A549 (cell line): ENCODE results near the gene CALML3. TPM values are rescaled to one million over a fixed set of nuclear protein-coding genes. Genes with fewer than 3 reads are reported as not detected.

Source experiments
- ATAC-seq, 2 experiments: fragments of 200-7000 bp in 1 of 2; fragments of >200 bp in 1 of 2; cut with Nextera tagmentation in 1 of 2; cut with Tn5 transposase in 1 of 2; 3 replicates each; pipeline versions ENCODE4 v1.8.0 to v1.9.1; 2018 to 2020; ENCODE audit warnings: mild to moderate bottlenecking in 1 of 2, moderate library complexity in 1 of 2
- CTCF ChIA-PET: fragments of 300-600 bp; sonication (Branson Sonifier 250); formaldehyde crosslinking; extraction: SDS; loops from one replicate; lab custom pipeline; 2021; ENCODE audit warnings: antibody characterized with exemption, inconsistent platforms; lab: Yijun Ruan, JAX
- POLR2A ChIA-PET: fragments of 350-600 bp; formaldehyde crosslinking; extraction: SDS; loops from one replicate; lab custom pipeline; 2021; ENCODE audit warnings: antibody characterized with exemption, inconsistent platforms; lab: Yijun Ruan, JAX
- DNase-seq, 2 experiments: peaks; one replicate each; pipeline versions ENCODE4 v3.0.0 to v3.0.0-alpha.2; 2011 to 2016; ENCODE audit warnings: low read depth in 1 of 2, low spot score in 1 of 2
- FAIRE-seq: peaks from 2 replicates; lab custom pipeline; 2011; peaks lifted over from hg19 to GRCh38; lab: Jason Lieb, UNC
- H3K27ac ChIP-seq, 2 experiments: fragments of >200 bp; sonication (Bioruptor Twin); formaldehyde crosslinking; 3 replicates each; pipeline ENCODE4 v1.5.1; 2016 to 2017
- H3K4me1 ChIP-seq: fragments of >200 bp; sonication (Bioruptor Twin); formaldehyde crosslinking; 3 replicates; pipeline ENCODE4 v1.6.1; 2016
- H3K4me2 ChIP-seq: fragments of >200 bp; sonication (Bioruptor Twin); formaldehyde crosslinking; 3 replicates; pipeline ENCODE4 v1.6.1; 2016
- H3K4me3 ChIP-seq: fragments of >200 bp; sonication (Bioruptor Twin); formaldehyde crosslinking; 3 replicates; pipeline ENCODE4 v1.5.1; 2016
- H3K9me3 ChIP-seq: fragments of >200 bp; sonication (Bioruptor Twin); formaldehyde crosslinking; 3 replicates; pipeline ENCODE4 v1.6.1; 2016
- BCL3 ChIP-seq: fragments of >200 bp; sonication (Bioruptor Twin); formaldehyde crosslinking; IDR thresholded peaks from 3 replicates; pipeline ENCODE4 v1.6.1; 2016
- CHD4 ChIP-seq: fragments of 200-600 bp; sonication (generic); IDR thresholded peaks from 2 replicates; pipeline ENCODE4 v1.6.1; 2016; ENCODE audit warnings: antibody characterized with exemption, mild to moderate bottlenecking, borderline replicate concordance
- EHF ChIP-seq: fragments of 250-450 bp; sonication (Bioruptor Pico); IDR thresholded peaks from 2 replicates; pipeline ENCODE4 v1.5.0; 2020; ENCODE audit warnings: mild to moderate bottlenecking
- EHMT2 ChIP-seq: fragments of 200-600 bp; sonication (generic); IDR thresholded peaks from 2 replicates; pipeline ENCODE4 v1.6.1; 2016; ENCODE audit warnings: antibody characterized with exemption, low read depth, mild to moderate bottlenecking, moderate library complexity
- ELK1 ChIP-seq: fragments of 150-350 bp; IDR thresholded peaks from 2 replicates; pipeline ENCODE4 v1.6.1; 2014; ENCODE audit warnings: low read depth, mild to moderate bottlenecking, low read length
- EP300 ChIP-seq, 2 experiments: fragments of >200 bp; sonication (Bioruptor Twin); formaldehyde crosslinking; IDR thresholded peaks; 2 replicates in 1 of 2; 3 replicates in 1 of 2; pipeline ENCODE4 v1.6.1; 2016 to 2017
- ESRRA ChIP-seq: fragments of 150-350 bp; IDR thresholded peaks from 2 replicates; pipeline ENCODE4 v1.6.1; 2014; ENCODE audit warnings: mild to moderate bottlenecking, low read length, borderline replicate concordance
- FOSL2 ChIP-seq, 2 experiments: fragments of 450-650 bp in 1 of 2; fragments of >200 bp in 1 of 2; sonication (Bioruptor Twin) in 1 of 2; formaldehyde crosslinking; IDR thresholded peaks; 2 replicates each; pipeline versions ENCODE4 v1.5.0 to v1.6.1; 2016 to 2020; ENCODE audit warnings: mild to moderate bottlenecking in 1 of 2, moderate library complexity in 1 of 2
- JUN ChIP-seq, 2 experiments: fragments of >200 bp; sonication (Bioruptor Twin); formaldehyde crosslinking; IDR thresholded peaks; 2 replicates in 1 of 2; 3 replicates in 1 of 2; pipeline ENCODE4 v1.6.1; 2016 to 2017
- KDM5A ChIP-seq: fragments of 200-600 bp; sonication (generic); IDR thresholded peaks from 2 replicates; pipeline ENCODE4 v1.6.1; 2016; ENCODE audit warnings: antibody characterized with exemption, mild to moderate bottlenecking
- NFE2L2 ChIP-seq: fragments of 150-350 bp; conservative IDR thresholded peaks from 2 replicates; pipeline ENCODE4 v1.6.1; 2014; ENCODE audit warnings: low read length
- NR3C1 ChIP-seq: fragments of >200 bp; sonication (Bioruptor Twin); formaldehyde crosslinking; IDR thresholded peaks from 3 replicates; pipeline ENCODE4 v1.6.1; 2017
- RAD21 ChIP-seq, 2 experiments: fragments of >200 bp in 1 of 2; sonication (Bioruptor Twin) in 1 of 2; formaldehyde crosslinking in 1 of 2; IDR thresholded peaks in 1 of 2; conservative IDR thresholded peaks in 1 of 2; 2 replicates in 1 of 2; 3 replicates in 1 of 2; pipeline ENCODE4 v1.6.1; 2012 to 2018; ENCODE audit warnings: inconsistent platforms in 1 of 2
- ZSCAN20 ChIP-seq: fragments of 250-450 bp; sonication (Bioruptor Pico); IDR thresholded peaks from 2 replicates; pipeline ENCODE4 v1.8.0; 2022; ENCODE audit warnings: mild to moderate bottlenecking, moderate library complexity
- WGBS: methylation state at CpG from one replicate; pipeline ENCODE4 v1.1.6; 2017; ENCODE audit errors: missing lambda C conversion rate; 5-methylcytosine and 5-hydroxymethylcytosine counted together
- polyA plus RNA-seq, 4 experiments: library from polyadenylated mRNA; depleted of rRNA in 3 of 4; stranded (reverse); fragments of >200 nt; fragmentation: RNase III in 1 of 4; extraction: RNeasy Plus Mini Kit Qiagen cat#74134 plus additional on column Dnase treatment in 1 of 4; gene quantifications; 2 replicates in 3 of 4; 3 replicates in 1 of 4; pipeline ENCODE4 v1.2.3, GENCODE V29; 2011 to 2017
- TF ChIP-seq, protein P1 (sequence below): IDR thresholded peaks from 2 replicates; pipeline ENCODE4 v1.6.1; 2012; ENCODE audit warnings: low read depth, borderline replicate concordance
- TF ChIP-seq, protein P2 (sequence below): fragments of 450-650 bp; IDR thresholded peaks from 2 replicates; pipeline ENCODE4 v1.6.1; 2014; ENCODE audit warnings: antibody characterized with exemption
- TF ChIP-seq, protein P3 (sequence below): fragments of >200 bp; sonication (Bioruptor Twin); formaldehyde crosslinking; IDR thresholded peaks from 2 replicates; pipeline ENCODE4 v1.6.1; 2016

The CALML3 gene
- polyA plus RNA-seq, 2 of the 4 experiments (the other 2 are of a cell fraction), result not detected

GRCh38 chr10:5550250-5550545 lies 25.4 kb downstream of the CALML3 start:
- TF ChIP-seq ELK1, result no peak
- no peak for TF ChIP-seq EHF (CRISPR knock-in tag)
- TF ChIP-seq ESRRA, result no peak
- TF ChIP-seq KDM5A, result no peak
- TF ChIP-seq EHMT2, result no peak
- no peak for TF ChIP-seq ZSCAN20 (CRISPR knock-in tag)
- H3K9me3 ChIP-seq, result no peaks in the 10 kb centered on the region
- ATAC-seq (no peak), DNase-seq (no peak), FAIRE-seq (no peak)
- H3K4me2 ChIP-seq, result no peak overlapping the region; the same call in 2 of the 3 replicates
- peaks cover 71% of the 10 kb centered on the region for H3K4me1 ChIP-seq
- WGBS, result 80% methylated on average over 1 of the region's 1 CpG
- no peak overlapping the region for H3K4me3 ChIP-seq
- peak overlapping the region; percentile 92 to 96 for H3K27ac ChIP-seq
- POLR2A ChIA-PET, result interaction anchor here (4.3 kb wide), 1 partner anchor 104 kb away, joined by 43 read pairs; no protein-coding TSS in a partner anchor
- CTCF ChIA-PET, result interaction anchor here (3.1 to 6.4 kb wide), 3 partner anchors 9 to 107 kb away, joined by 17 to 77 read pairs (median 24); no protein-coding TSS in a partner anchor

- H3K9me3 ChIP-seq, result no peaks in the 10 kb centered on the region
- no peak overlapping the region for H3K4me3 ChIP-seq
- peaks cover 64% of the 10 kb centered on the region for H3K4me1 ChIP-seq
- no peak overlapping the region for H3K4me2 ChIP-seq
- H3K27ac ChIP-seq, result peak overlapping the region; percentile 92 to 96
- 84% methylated on average over 17 of the region's 17 CpGs for WGBS
- FAIRE-seq (no peak), ATAC-seq (no peak), DNase-seq (no peak)
- ChIA-PET POLR2A (no interaction called here), CTCF (interaction anchor here (3.1 to 6.4 kb wide), 3 partner anchors 8 to 108 kb away, joined by 17 to 77 read pairs (median 24); no protein-coding TSS in a partner anchor)
- TF ChIP-seq, protein P1, sequence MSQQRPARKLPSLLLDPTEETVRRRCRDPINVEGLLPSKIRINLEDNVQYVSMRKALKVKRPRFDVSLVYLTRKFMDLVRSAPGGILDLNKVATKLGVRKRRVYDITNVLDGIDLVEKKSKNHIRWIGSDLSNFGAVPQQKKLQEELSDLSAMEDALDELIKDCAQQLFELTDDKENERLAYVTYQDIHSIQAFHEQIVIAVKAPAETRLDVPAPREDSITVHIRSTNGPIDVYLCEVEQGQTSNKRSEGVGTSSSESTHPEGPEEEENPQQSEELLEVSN, result no peak
- TF ChIP-seq FOSL2 (IDR thresholded peaks at IDR 0.05), result no peak
- 0 out of 2 replicates have a peak, but pooled peaks have one; percentile 14 for TF ChIP-seq FOSL2 (CRISPR knock-in tag; IDR thresholded peaks at IDR 0.05)
Measured at GRCh38 chr10:5550621-5551530, 26.1 kb downstream of the CALML3 start.

DNA sequence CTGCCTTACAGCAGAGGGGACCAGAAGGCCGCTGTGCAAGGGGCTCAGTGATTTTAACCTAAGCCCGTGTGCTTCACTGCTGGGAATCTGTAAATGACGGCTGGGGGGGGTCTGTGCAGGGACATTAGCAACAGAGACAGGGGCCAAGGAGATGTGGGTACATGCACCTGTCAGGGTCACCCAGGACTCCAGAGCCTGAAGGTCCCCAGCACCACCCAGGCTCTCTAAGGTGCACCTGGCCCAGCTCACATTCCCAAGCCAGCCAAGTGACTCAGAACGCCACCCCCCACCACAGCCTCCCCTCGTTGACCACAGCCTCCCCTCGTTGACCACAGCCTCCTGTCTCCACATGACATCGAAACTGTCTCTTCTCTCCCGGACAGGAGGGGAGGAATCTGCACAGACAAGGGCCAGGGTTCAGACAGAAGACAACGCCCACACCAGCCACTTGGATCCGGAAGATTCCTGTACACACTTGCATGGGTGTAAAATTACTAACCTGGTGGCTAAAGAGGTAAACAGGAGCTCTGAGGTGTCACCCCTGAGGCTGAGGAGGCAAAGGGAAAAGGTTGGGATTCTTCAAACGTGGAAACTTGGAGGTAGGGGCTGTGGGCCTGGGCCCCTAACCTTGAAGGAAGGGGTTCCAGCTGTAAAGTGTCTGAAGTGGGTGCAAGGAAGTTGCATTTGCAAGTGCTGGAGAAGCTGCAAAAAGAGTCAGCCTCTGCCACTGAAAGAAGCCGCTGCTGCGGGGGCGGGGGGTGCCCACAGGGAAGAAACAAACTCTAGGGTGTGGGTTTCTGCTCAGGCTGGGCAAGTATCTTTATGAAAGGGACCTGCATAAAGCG lies 27.0 kb downstream of the CALML3 start:
- ATAC-seq, result no peak
- no peak for DNase-seq
- Histone ChIP-seq H3K4me2 (no peak overlapping the region), H3K27ac (peak overlapping the region; percentile 92 to 96), H3K9me3 (no peaks in the 10 kb centered on the region), H3K4me3 (no peak overlapping the region), H3K4me1 (peaks cover 55% of the 10 kb centered on the region)
- ChIA-PET POLR2A (no interaction called here), CTCF (interaction anchor here (1.0 to 2.0 kb wide), 3 partner anchors 71 to 110 kb away, joined by 4 to 9 read pairs (median 6); no protein-coding TSS in a partner anchor)
- no peak for FAIRE-seq
- WGBS, result 90% methylated on average over 14 of the region's 15 CpGs
- TF ChIP-seq BCL3, result no peak
- TF ChIP-seq NFE2L2, result no peak
- no peak for TF ChIP-seq JUN (IDR thresholded peaks at IDR 0.05)
- no peak for TF ChIP-seq NR3C1
- TF ChIP-seq, protein P2, sequence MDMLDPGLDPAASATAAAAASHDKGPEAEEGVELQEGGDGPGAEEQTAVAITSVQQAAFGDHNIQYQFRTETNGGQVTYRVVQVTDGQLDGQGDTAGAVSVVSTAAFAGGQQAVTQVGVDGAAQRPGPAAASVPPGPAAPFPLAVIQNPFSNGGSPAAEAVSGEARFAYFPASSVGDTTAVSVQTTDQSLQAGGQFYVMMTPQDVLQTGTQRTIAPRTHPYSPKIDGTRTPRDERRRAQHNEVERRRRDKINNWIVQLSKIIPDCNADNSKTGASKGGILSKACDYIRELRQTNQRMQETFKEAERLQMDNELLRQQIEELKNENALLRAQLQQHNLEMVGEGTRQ, result no peak
- no peak for TF ChIP-seq CHD4
- TF ChIP-seq EP300 (IDR thresholded peaks at IDR 0.05), result no peak
- no peak for TF ChIP-seq RAD21 (conservative IDR thresholded peaks at IDR 0.05 in 1 of 2, IDR thresholded peaks at IDR 0.05 in 1 of 2)
- TF ChIP-seq, protein P3, sequence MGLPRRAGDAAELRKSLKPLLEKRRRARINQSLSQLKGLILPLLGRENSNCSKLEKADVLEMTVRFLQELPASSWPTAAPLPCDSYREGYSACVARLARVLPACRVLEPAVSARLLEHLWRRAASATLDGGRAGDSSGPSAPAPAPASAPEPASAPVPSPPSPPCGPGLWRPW, result no peak
